GM18526 (cell line): ENCODE results near the gene ZNRF3.

Source experiments
- POLR2A ChIP-seq: IDR thresholded peaks from 3 replicates; pipeline ENCODE4 v1.6.1; 2011; ENCODE audit not compliant: insufficient read length; ENCODE audit errors: extremely low read depth

The ZNRF3 gene

GRCh38 chr22:28952857-28953256, 69.5 kb downstream of the ZNRF3 start:
- no peak for TF ChIP-seq POLR2A

- TF ChIP-seq POLR2A = no peak
Measured at GRCh38 chr22:28953403-28953802, 70.0 kb downstream of the ZNRF3 start.

- no peak for TF ChIP-seq POLR2A
Measured at GRCh38 chr22:28953976-28954880, 70.9 kb downstream of the ZNRF3 start.

GRCh38 chr22:28955817-28956216, 72.4 kb downstream of the ZNRF3 start:
- TF ChIP-seq POLR2A = no peak

- TF ChIP-seq POLR2A = no peak
Measured at GRCh38 chr22:28956506-28956905, 73.1 kb downstream of the ZNRF3 start.

GRCh38 chr22:28958611-28959010, 75.2 kb downstream of the ZNRF3 start:
- TF ChIP-seq POLR2A = no peak

GRCh38 chr22:28962042-28962554, 78.7 kb downstream of the ZNRF3 start:
- TF ChIP-seq POLR2A = no peak

GRCh38 chr22:28963362-28963761, 80.0 kb downstream of the ZNRF3 start:
- TF ChIP-seq POLR2A = no peak

- TF ChIP-seq POLR2A = no peak
Measured at GRCh38 chr22:28967163-28967665, 83.8 kb downstream of the ZNRF3 start.

- no peak for TF ChIP-seq POLR2A
Measured at GRCh38 chr22:28967969-28968368, 84.6 kb downstream of the ZNRF3 start.

GRCh38 chr22:28969401-28970168, 86.2 kb downstream of the ZNRF3 start:
- no peak for TF ChIP-seq POLR2A

GRCh38 chr22:28973352-28973751, 90.0 kb downstream of the ZNRF3 start:
- TF ChIP-seq POLR2A = no peak

- no peak for TF ChIP-seq POLR2A
Measured at GRCh38 chr22:28977060-28977459, 93.7 kb downstream of the ZNRF3 start.

- TF ChIP-seq POLR2A = no peak
Measured at GRCh38 chr22:28977481-28977971, 94.2 kb downstream of the ZNRF3 start.

- TF ChIP-seq POLR2A = no peak
Measured at GRCh38 chr22:28978158-28978557, 94.8 kb downstream of the ZNRF3 start.
